NT2/D1 (cell line): ENCODE measurements around the gene PBOV1.

Experiments used
- SUZ12 ChIP-seq: IDR thresholded peaks from 2 replicates; pipeline ENCODE4 v1.6.1; 2011; ENCODE audit not compliant: insufficient read length, insufficient read depth; ENCODE audit errors: extremely low read depth
- YY1 ChIP-seq: IDR thresholded peaks from 2 replicates; pipeline ENCODE4 v1.6.1; 2011; ENCODE audit not compliant: insufficient read length, insufficient read depth
- ZNF274 ChIP-seq: IDR thresholded peaks from 2 replicates; pipeline ENCODE4 v1.6.1; 2011; ENCODE audit warnings: mild to moderate bottlenecking, low read depth, low read length

DNA sequence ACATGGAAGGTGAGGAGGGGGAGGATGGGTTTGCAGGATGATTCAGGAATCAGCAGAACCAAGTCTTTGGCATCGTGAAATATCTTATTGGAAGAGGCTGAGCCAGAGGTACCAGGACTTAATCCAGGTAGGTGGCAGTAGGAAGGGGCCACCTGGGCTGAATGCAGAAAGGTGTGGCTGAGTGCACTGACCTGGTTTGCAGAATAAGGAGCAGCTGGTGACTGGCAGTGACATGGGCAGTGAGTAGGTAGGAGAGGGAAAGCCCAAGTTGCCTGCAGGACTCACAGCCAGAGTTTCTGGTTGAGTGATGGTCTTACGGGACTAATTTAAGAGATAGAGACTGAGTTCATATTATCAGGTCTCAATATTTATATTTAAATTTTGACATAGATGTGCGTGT is 1.1 kb upstream of the PBOV1 start:
- TF ChIP-seq ZNF274, result no peak
- TF ChIP-seq YY1, result no peak
- no peak for TF ChIP-seq SUZ12
